CD14-positive monocyte (primary cell): ENCODE measurements around the gene LEMD3. TPM values are rescaled to one million over a fixed set of nuclear protein-coding genes. Genes with fewer than 3 reads are reported as not detected.

Experiments
- DNase-seq, 3 donors: peaks; one replicate each; pipeline ENCODE4 v3.0.0-alpha.2; 2011 to 2022
- H2AFZ ChIP-seq: 2 replicates; pipeline ENCODE4 v1.6.0; 2012; ENCODE audit warnings: mild to moderate bottlenecking, low read depth, low read length, inconsistent platforms; ENCODE audit not compliant: insufficient read depth, poor library complexity, severe bottlenecking
- H3K27ac ChIP-seq, 2 donors: 1 replicate in 1 of 2; 2 replicates in 1 of 2; pipeline ENCODE4 v1.5.1; 2012 to 2013; ENCODE audit warnings: low read length in 2 of 2, control low read depth in 1 of 2, inconsistent platforms in 1 of 2, low read depth in 1 of 2, mild to moderate bottlenecking in 1 of 2
- H3K27me3 ChIP-seq, 2 donors: one replicate each; pipeline versions ENCODE4 v1.6.0 to v1.6.1; 2011 to 2013; ENCODE audit warnings: low read length in 2 of 2; ENCODE audit not compliant: control insufficient read depth in 2 of 2, insufficient read depth in 2 of 2
- H3K36me3 ChIP-seq, 2 donors: replicated peaks in 1 of 2; 1 replicate in 1 of 2; 2 replicates in 1 of 2; pipeline versions ENCODE4 v1.5.1 to v1.6.1; 2012 to 2013; ENCODE audit warnings: low read length in 2 of 2, control low read depth in 1 of 2, inconsistent platforms in 1 of 2, mild to moderate bottlenecking in 1 of 2; ENCODE audit not compliant: insufficient read depth in 2 of 2, control insufficient read depth in 1 of 2
- H3K4me1 ChIP-seq, 2 donors: 1 replicate in 1 of 2; 2 replicates in 1 of 2; pipeline versions ENCODE4 v1.5.1 to v1.6.1; 2012 to 2013; ENCODE audit warnings: low read length in 2 of 2, control low read depth in 1 of 2, inconsistent platforms in 1 of 2, mild to moderate bottlenecking in 1 of 2, moderate library complexity in 1 of 2; ENCODE audit not compliant: insufficient read depth in 2 of 2, control insufficient read depth in 1 of 2
- H3K4me2 ChIP-seq: replicated peaks from 2 replicates; pipeline ENCODE3; 2012; ENCODE audit warnings: low read length, moderate library complexity, mild to moderate bottlenecking; ENCODE audit not compliant: poor library complexity, severe bottlenecking; ENCODE audit errors: extremely low read depth
- H3K4me3 ChIP-seq, 3 experiments: fragments of 200-600 bp in 1 of 3; sonication (generic) in 1 of 3; replicated peaks in 1 of 3; 1 replicate in 2 of 3; 2 replicates in 1 of 3; pipeline ENCODE4 v1.5.1; 2011 to 2013; ENCODE audit warnings: low read length in 3 of 3, mild to moderate bottlenecking in 3 of 3, control low read depth in 2 of 3, low read depth in 2 of 3, inconsistent platforms in 1 of 3, moderate library complexity in 1 of 3
- H3K79me2 ChIP-seq: 2 replicates; pipeline ENCODE4 v1.6.0; 2012; ENCODE audit warnings: mild to moderate bottlenecking, control low read depth, inconsistent platforms, low read length, moderate library complexity; ENCODE audit not compliant: insufficient read depth
- H3K9ac ChIP-seq: 2 replicates; pipeline ENCODE4 v1.6.0; 2017; ENCODE audit warnings: low read length, mild to moderate bottlenecking; ENCODE audit not compliant: insufficient read depth, poor library complexity, severe bottlenecking
- H3K9me3 ChIP-seq, 2 donors: replicated peaks in 1 of 2; 1 replicate in 1 of 2; 2 replicates in 1 of 2; pipeline versions ENCODE4 v1.5.1 to v1.6.1; 2012 to 2013; ENCODE audit warnings: low read length in 2 of 2, control low read depth in 1 of 2; ENCODE audit not compliant: control insufficient read depth in 1 of 2, insufficient read depth in 1 of 2
- H4K20me1 ChIP-seq: 2 replicates; pipeline ENCODE4 v1.6.0; 2012; ENCODE audit warnings: mild to moderate bottlenecking, low read length, control low read depth, moderate library complexity; ENCODE audit not compliant: insufficient read depth
- H3K27ac Mint-ChIP-seq, 7 donors: one replicate each; pipeline ENCODE4 v1.8.0; 2020; ENCODE audit warnings: mild to moderate bottlenecking in 7 of 7, mixed read lengths in 7 of 7, moderate library complexity in 6 of 7, inconsistent platforms in 2 of 7
- H3K27me3 Mint-ChIP-seq, 3 donors: one replicate each; pipeline ENCODE4 v1.8.0; 2021 to 2022; ENCODE audit warnings: low read depth in 3 of 3, mild to moderate bottlenecking in 3 of 3, mixed read lengths in 3 of 3, moderate library complexity in 3 of 3, inconsistent platforms in 1 of 3
- H3K36me3 Mint-ChIP-seq, 2 donors: one replicate each; pipeline ENCODE4 v1.8.0; 2020; ENCODE audit warnings: mixed read lengths in 2 of 2, inconsistent platforms in 1 of 2, mild to moderate bottlenecking in 1 of 2
- H3K4me1 Mint-ChIP-seq: one replicate; pipeline ENCODE4 v1.8.0; 2020; ENCODE audit warnings: mild to moderate bottlenecking, mixed read lengths
- H3K4me3 Mint-ChIP-seq, 2 donors: one replicate each; pipeline ENCODE4 v1.8.0; 2020; ENCODE audit warnings: mild to moderate bottlenecking in 2 of 2, mixed read lengths in 2 of 2, moderate library complexity in 1 of 2
- H3K9me3 Mint-ChIP-seq, 7 donors: one replicate each; pipeline ENCODE4 v1.8.0; 2020 to 2022; ENCODE audit warnings: mixed read lengths in 7 of 7, mild to moderate bottlenecking in 6 of 7, moderate library complexity in 6 of 7, inconsistent platforms in 2 of 7
- WGBS: methylation state at CpG from one replicate; pipeline ENCODE4 v1.1.5; 2013; ENCODE audit warnings: missing lambda C conversion rate; ENCODE audit not compliant: insufficient coverage; 5-methylcytosine and 5-hydroxymethylcytosine counted together
- intact Hi-C, 2 donors: fragments of 100-400 bp; cut with micrococcal nuclease; formaldehyde crosslinking; loops; one replicate each; pipeline versions ENCODE4 v1.15.0 to v1.15.1; 2023
- polyA plus RNA-seq, 3 donors: library from polyadenylated mRNA; depleted of rRNA in 1 of 3; unstranded in 2 of 3; stranded (reverse) in 1 of 3; fragments of 300-500 nt in 2 of 3; fragments of >200 nt in 1 of 3; fragmentation: Illumina TruSeq in 2 of 3; gene quantifications; 1 replicate in 2 of 3; 2 replicates in 1 of 3; pipeline ENCODE4 v1.2.3, GENCODE V29; 2012 to 2021
- TF ChIP-seq, protein P1 (sequence below): fragments of 200-600 bp; IDR thresholded peaks from one replicate; pipeline ENCODE4 v1.8.0; 2022; ENCODE audit warnings: antibody characterized with exemption, mild to moderate bottlenecking

The LEMD3 gene
- polyA plus RNA-seq, 3 donors, result 11.3 to 12.3 (median 11.7) TPM

DNA sequence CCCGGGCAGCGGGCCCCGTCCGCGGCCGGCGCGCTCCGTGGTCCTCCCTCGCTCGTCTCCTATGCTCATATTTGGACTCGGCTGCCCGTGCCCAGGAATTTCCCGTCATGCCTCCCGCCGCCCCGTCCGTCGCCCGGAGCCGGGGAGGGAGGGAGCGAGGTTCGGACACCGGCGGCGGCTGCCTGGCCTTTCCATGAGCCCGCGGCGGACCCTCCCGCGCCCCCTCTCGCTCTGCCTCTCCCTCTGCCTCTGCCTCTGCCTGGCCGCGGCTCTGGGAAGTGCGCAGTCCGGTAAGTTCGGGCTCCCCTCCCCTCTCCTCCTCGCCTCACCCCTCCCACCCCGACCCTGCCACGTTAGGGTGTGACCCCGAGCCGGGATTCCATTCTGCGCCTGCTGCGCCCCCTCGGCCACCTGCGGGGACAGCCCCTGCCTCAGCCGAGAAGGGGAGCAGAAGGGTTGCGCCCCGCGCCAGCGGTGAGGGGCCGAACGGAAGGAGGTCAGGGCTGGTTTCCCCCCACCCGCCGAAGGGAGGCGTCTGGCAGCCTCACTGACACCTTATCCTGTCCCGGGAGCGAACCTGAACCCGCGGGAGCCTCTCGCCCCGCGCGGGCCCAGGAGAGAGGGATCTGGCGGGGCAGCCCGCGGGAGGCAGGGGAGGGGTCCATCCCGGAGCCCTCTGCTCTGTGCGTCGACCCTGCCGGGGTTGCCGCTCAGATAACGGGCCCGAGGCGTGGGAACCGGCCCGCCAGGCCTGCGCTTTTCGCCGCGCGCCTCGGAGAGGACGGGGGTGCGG, 109.4 kb downstream of the LEMD3 start, which contains the start of gene MSRB3:
Gene MSRB3 (plus strand): TSS at position 108 of the 793 bp plus-strand sequence. CDS start 29,897 bp downstream, outside the sequence.
- H3K27me3 Mint-ChIP-seq, result peaks cover 4 to 11% (median 8%) of the 10 kb centered on the region in 3 donors
- H3K4me1 ChIP-seq, result peaks cover 11 to 37% of the 10 kb centered on the region in 2 donors
- peak within 1 kb of the TSS; percentile 82 to 94 (median 89) for H3K4me3 ChIP-seq
- H3K9me3 ChIP-seq, result no peaks in the 10 kb centered on the region
- no peaks in the 10 kb centered on the region for H4K20me1 ChIP-seq
- H3K9ac ChIP-seq, result peak within 1 kb of the TSS; percentile 74
- TF ChIP-seq, protein P1, sequence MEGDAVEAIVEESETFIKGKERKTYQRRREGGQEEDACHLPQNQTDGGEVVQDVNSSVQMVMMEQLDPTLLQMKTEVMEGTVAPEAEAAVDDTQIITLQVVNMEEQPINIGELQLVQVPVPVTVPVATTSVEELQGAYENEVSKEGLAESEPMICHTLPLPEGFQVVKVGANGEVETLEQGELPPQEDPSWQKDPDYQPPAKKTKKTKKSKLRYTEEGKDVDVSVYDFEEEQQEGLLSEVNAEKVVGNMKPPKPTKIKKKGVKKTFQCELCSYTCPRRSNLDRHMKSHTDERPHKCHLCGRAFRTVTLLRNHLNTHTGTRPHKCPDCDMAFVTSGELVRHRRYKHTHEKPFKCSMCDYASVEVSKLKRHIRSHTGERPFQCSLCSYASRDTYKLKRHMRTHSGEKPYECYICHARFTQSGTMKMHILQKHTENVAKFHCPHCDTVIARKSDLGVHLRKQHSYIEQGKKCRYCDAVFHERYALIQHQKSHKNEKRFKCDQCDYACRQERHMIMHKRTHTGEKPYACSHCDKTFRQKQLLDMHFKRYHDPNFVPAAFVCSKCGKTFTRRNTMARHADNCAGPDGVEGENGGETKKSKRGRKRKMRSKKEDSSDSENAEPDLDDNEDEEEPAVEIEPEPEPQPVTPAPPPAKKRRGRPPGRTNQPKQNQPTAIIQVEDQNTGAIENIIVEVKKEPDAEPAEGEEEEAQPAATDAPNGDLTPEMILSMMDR, result peak; percentile 9
- DNase-seq, result peak; percentile 14 to 37 (median 29)
- WGBS, result 0% methylated on average over 77 of the region's 85 CpGs
- peak within 1 kb of the TSS; percentile 99 for H3K4me2 ChIP-seq
- H3K4me1 Mint-ChIP-seq, result peaks cover 43% of the 10 kb centered on the region
- intact Hi-C loops, result no loop called here
- H3K27me3 ChIP-seq, result no peaks in the 10 kb centered on the region
- H3K36me3 Mint-ChIP-seq, result no peaks in the 10 kb centered on the region
- H3K27ac Mint-ChIP-seq, result no peak within 1 kb of the TSS
- no peak within 1 kb of the TSS for H3K27ac ChIP-seq
- H3K4me3 Mint-ChIP-seq, result peak within 1 kb of the TSS; percentile 84 to 89
- no peaks in the 10 kb centered on the region for H3K36me3 ChIP-seq
- peaks cover 43% of the 10 kb centered on the region for H3K79me2 ChIP-seq
- H3K9me3 Mint-ChIP-seq, result peaks cover 0 to 4% (median 0%) of the 10 kb centered on the region in 7 donors
- H2AFZ ChIP-seq, result peak within 1 kb of the TSS; percentile 99

DNA sequence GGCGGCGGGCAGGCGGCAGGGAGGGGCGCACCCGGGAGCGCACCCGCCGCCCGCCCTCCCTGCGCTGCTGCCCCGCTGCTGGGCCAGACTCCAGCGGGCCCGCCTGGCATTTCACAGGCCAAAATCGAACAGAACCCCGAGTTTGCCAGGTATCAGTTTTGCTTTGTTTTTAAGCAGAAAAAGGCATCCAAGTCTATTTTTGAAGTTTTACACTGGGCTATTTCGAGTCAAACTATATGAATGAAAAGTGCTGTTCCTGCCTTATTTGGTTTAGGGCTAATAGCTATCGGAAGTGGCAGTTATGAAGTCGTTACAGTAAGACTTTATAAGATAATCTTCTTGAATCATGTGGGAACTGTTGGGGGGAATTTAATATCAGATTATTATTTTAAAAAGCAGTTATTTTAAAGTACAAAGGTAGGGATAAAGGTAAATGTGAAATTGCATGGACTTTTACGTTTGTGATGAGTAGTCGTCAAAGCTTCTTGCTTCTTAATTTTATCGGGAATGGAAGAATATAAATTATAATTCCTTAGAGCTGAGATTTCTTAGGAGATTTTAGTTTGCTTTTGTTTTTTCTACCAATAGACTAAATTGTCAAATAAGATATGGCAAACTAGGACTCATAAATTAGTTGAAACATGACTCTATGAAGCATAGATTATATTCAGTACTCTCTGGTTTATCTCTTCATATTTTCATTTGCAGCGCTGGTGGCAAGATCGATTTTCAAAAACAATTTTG, 110.2 kb downstream of the LEMD3 start:
- Histone ChIP-seq H3K79me2 (peaks cover 51% of the 10 kb centered on the region), H3K36me3 (no peaks in the 10 kb centered on the region), H3K9ac (peak overlapping the region; percentile 74), H2AFZ (peak overlapping the region; percentile 99), H3K4me1 (peaks cover 11 to 37% of the 10 kb centered on the region in 2 donors), H4K20me1 (no peaks in the 10 kb centered on the region), H3K9me3 (no peaks in the 10 kb centered on the region), H3K27me3 (no peaks in the 10 kb centered on the region), H3K4me2 (peak overlapping the region; percentile 99), H3K4me3 (peak overlapping the region; percentile 82 to 94 (median 89)), H3K27ac (no peak overlapping the region)
- Mint-ChIP-seq H3K4me1 (peaks cover 43% of the 10 kb centered on the region), H3K27me3 (peaks cover 4 to 11% (median 8%) of the 10 kb centered on the region in 3 donors), H3K36me3 (no peaks in the 10 kb centered on the region), H3K27ac (no peak overlapping the region), H3K4me3 (peak overlapping the region; percentile 84 to 89), H3K9me3 (peaks cover 0 to 4% (median 0%) of the 10 kb centered on the region in 7 donors)
- TF ChIP-seq, protein P1, result no peak
- intact Hi-C loops, result no loop called here
- no peak for DNase-seq
- 0% methylated on average over 16 of the region's 23 CpGs for WGBS
